GM12878 (cell line): Measurements from ENCODE around the gene ZBTB16.

ENCODE experiments used
- BRCA1 ChIP-seq: IDR thresholded peaks from 2 replicates; pipeline ENCODE4 v1.6.1; 2011; ENCODE audit warnings: low read depth, low read length, improper control_type of control experiment
- CHD2 ChIP-seq: IDR thresholded peaks from 2 replicates; pipeline ENCODE4 v1.6.1; 2011; ENCODE audit warnings: low read depth, low read length, improper control_type of control experiment, borderline replicate concordance
- EP300 ChIP-seq, 2 experiments: fragments of 150-350 bp in 1 of 2; IDR thresholded peaks; 2 replicates each; pipeline ENCODE4 v1.6.1; 2011 to 2012; ENCODE audit warnings: low read depth in 2 of 2, low read length in 2 of 2, borderline replicate concordance in 1 of 2, improper control_type of control experiment in 1 of 2, inconsistent platforms in 1 of 2; ENCODE audit not compliant: control insufficient read depth in 1 of 2
- POLR2AphosphoS5 ChIP-seq: IDR thresholded peaks from 2 replicates; pipeline ENCODE4 v1.6.1; 2011; ENCODE audit warnings: mild to moderate bottlenecking, low read length, inconsistent platforms
- RFX5 ChIP-seq: IDR thresholded peaks from 2 replicates; pipeline ENCODE4 v1.6.1; 2011; ENCODE audit warnings: low read depth, low read length, improper control_type of control experiment
- TF ChIP-seq, protein P1 (sequence below): IDR thresholded peaks from 2 replicates; pipeline ENCODE4 v1.6.1; 2011; ENCODE audit warnings: mild to moderate bottlenecking, low read depth, low read length, moderate library complexity; ENCODE audit not compliant: insufficient replicate concordance
- TF ChIP-seq, protein P2 (sequence below): IDR thresholded peaks from 2 replicates; pipeline ENCODE4 v1.6.1; 2011; ENCODE audit warnings: borderline replicate concordance, low read depth, mild to moderate bottlenecking, moderate library complexity, low read length; ENCODE audit not compliant: insufficient read depth, poor library complexity, severe bottlenecking

DNA sequence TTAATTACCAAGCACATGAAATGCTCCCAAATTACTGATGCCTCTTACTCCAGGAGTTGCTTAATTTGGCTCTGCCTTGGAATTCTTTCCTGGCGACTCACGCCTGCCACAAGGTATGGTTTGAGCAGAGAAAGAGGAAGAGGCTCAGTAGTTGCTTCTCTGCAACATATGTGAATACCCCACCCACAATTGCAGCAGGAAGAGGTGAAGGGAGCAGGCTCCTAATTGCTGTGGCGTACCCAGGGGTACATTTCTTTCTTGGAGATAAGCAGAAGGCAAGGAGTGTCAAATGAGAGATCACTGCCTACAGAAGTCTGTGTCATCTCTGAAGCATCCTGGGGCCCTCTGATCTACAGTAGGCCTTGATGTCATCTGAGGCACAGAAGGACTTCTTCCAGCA lies 226.1 kb downstream of the ZBTB16 start:
- TF ChIP-seq EP300 (IDR thresholded peaks at IDR 0.05; ENCODE audit: borderline replicate concordance in 1 of 2, control insufficient read depth in 1 of 2, low read depth in 2 of 2, low read length in 2 of 2) (no peak), CHD2 (no peak), POLR2AphosphoS5 (no peak), RFX5 (no peak), BRCA1 (no peak)
- TF ChIP-seq, protein P1, sequence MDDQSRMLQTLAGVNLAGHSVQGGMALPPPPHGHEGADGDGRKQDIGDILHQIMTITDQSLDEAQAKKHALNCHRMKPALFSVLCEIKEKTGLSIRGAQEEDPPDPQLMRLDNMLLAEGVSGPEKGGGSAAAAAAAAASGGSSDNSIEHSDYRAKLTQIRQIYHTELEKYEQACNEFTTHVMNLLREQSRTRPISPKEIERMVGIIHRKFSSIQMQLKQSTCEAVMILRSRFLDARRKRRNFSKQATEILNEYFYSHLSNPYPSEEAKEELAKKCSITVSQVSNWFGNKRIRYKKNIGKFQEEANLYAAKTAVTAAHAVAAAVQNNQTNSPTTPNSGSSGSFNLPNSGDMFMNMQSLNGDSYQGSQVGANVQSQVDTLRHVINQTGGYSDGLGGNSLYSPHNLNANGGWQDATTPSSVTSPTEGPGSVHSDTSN: no peak
- TF ChIP-seq, protein P2, sequence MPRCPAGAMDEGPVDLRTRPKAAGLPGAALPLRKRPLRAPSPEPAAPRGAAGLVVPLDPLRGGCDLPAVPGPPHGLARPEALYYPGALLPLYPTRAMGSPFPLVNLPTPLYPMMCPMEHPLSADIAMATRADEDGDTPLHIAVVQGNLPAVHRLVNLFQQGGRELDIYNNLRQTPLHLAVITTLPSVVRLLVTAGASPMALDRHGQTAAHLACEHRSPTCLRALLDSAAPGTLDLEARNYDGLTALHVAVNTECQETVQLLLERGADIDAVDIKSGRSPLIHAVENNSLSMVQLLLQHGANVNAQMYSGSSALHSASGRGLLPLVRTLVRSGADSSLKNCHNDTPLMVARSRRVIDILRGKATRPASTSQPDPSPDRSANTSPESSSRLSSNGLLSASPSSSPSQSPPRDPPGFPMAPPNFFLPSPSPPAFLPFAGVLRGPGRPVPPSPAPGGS: no peak
